ENCODE measurements around the gene ADCY2. TPM values are rescaled to one million over a fixed set of nuclear protein-coding genes. Genes with fewer than 3 reads are reported as not detected.

ADCY2 gene
- total and polyA plus RNA-seq, 2 of the 13 experiments (the other 11 are each of a cell fraction or from before 2014, with no cell fraction given): not detected

DNA sequence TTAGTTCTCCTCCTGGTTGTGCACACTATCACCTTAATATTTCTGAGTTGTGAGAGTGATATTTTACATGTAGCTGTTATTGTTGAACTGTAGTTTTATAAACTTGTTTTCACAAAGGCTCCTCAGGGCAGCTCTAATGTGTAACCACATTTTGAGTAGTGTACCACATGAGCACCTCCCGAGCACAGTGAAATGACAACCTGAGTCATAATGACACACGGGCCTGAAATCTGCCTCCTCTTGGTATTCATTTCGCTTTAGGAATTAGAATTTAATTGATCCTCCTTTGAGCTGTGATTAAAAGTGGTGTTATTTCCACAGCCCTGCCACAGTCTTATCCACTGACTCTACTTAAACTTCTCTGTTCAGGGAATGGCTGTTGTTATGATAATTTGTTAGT, 480.9 kb downstream of the ADCY2 start:
- Histone ChIP-seq H3K4me2 (ENCODE audit: low read depth, low read length) (no peak overlapping the region), H3K9ac (ENCODE audit: insufficient read depth, low read depth, low read length) (no peak overlapping the region), H3K4me3 (replicated peaks in 1 of 3; ENCODE audit: insufficient read depth in 1 of 3, low read depth in 2 of 3, low read length in 3 of 3) (no peak overlapping the region), H3K9me3 (ENCODE audit: low read length) (no peaks in the 10 kb centered on the region), H2AFZ (ENCODE audit: low read length) (no peak overlapping the region), H3K4me1 (ENCODE audit: insufficient read depth, low read length) (peaks cover 65% of the 10 kb centered on the region), H3K36me3 (replicated peaks in 1 of 2; ENCODE audit: control insufficient read depth in 1 of 2, insufficient read depth in 2 of 2, low read length in 2 of 2) (peaks cover 18 to 64% of the 10 kb centered on the region in 2 experiments), H3K27me3 (ENCODE audit: control insufficient read depth in 1 of 2, insufficient read depth in 2 of 2, low read length in 2 of 2) (no peaks in the 10 kb centered on the region), H3K27ac (ENCODE audit: extremely low read length, insufficient read depth, low read length) (peak overlapping the region; percentile 32), H4K20me1 (ENCODE audit: insufficient read depth, low read length) (no peaks in the 10 kb centered on the region; the same call in 1 of the 2 replicates), H3K79me2 (ENCODE audit: insufficient read depth, low read length) (peaks cover 74% of the 10 kb centered on the region)
- intact Hi-C loops (cut with micrococcal nuclease; ENCODE audit: unreplicated experiment) (no loop called here), in situ Hi-C loops (cut with HindIII; ENCODE audit: extremely low pct_ligation_motif_present, low pct_unique_long_range_greater_than_20kb) (no loop called here)
- FAIRE-seq: no peak
- no peak for ATAC-seq
- ChIA-PET CTCF (ENCODE audit: low intra/inter-chr PET ratio, low total read pairs) (no interaction called here), POLR2A (interaction anchor here (2.4 kb wide), 1 partner anchor 8 kb away, joined by 16 read pairs; the partner anchor contains the start of genes FASTKD3 and MTRR)
- WGBS (ENCODE audit: low lambda C conversion rate): 90% methylated on average over 3 of the region's 3 CpGs
- BruUV-seq (replicated peaks): no TSS peak
- TF ChIP-seq MYPOP (CRISPR knock-in tag; IDR thresholded peaks at IDR 0.05) (no peak), NR2F1 (CRISPR knock-in tag; IDR thresholded peaks at IDR 0.05) (no peak), ZNF512B (CRISPR knock-in tag; IDR thresholded peaks at IDR 0.05; ENCODE audit: borderline replicate concordance) (no peak), ZNF143 (CRISPR knock-in tag; IDR thresholded peaks at IDR 0.05) (no peak), SOX13 (IDR thresholded peaks at IDR 0.05) (no peak), SOX13 (CRISPR knock-in tag; conservative IDR thresholded peaks at IDR 0.05 in 1 of 2, IDR thresholded peaks at IDR 0.05 in 1 of 2) (no peak), HOXA5 (CRISPR knock-in tag; IDR thresholded peaks at IDR 0.05) (no peak), ZBTB49 (CRISPR knock-in tag; IDR thresholded peaks at IDR 0.05; ENCODE audit: borderline replicate concordance) (no peak), KDM1A (CRISPR knock-in tag; IDR thresholded peaks at IDR 0.05) (no peak), MZF1 (CRISPR knock-in tag; IDR thresholded peaks at IDR 0.05; ENCODE audit: borderline replicate concordance) (no peak), ESRRA (CRISPR knock-in tag; IDR thresholded peaks at IDR 0.05; ENCODE audit: low read depth) (no peak), TAF1 (CRISPR knock-in tag; IDR thresholded peaks at IDR 0.05) (no peak)
- no peak for DNase-seq (ENCODE audit: low spot score)
